Measurements from ENCODE around the gene BARHL1. TPM values are rescaled to one million over a fixed set of nuclear protein-coding genes. Genes with fewer than 3 reads are reported as not detected.

Gene BARHL1
- total and polyA plus RNA-seq, 9 of the 15 experiments (the other 6 are each of a cell fraction or from before 2014, with no cell fraction given), result not detected

- TF ChIP-seq L3MBTL2 (IDR thresholded peaks at IDR 0.05) (no peak), RCOR1 (IDR thresholded peaks at IDR 0.05; ENCODE audit: borderline replicate concordance in 1 of 2, low read depth in 2 of 2, low read length in 2 of 2) (no peak), RBM17 (IDR thresholded peaks at IDR 0.05; ENCODE audit: borderline replicate concordance, low read depth, low read length) (no peak), POU5F1 (IDR thresholded peaks at IDR 0.05; ENCODE audit: borderline replicate concordance, low read depth, low read length, partially characterized antibody) (no peak), ZNF57 (CRISPR knock-in tag; IDR thresholded peaks at IDR 0.05) (no peak)
Observed at GRCh38 chr9:132591244-132591643, 8.8 kb downstream of the BARHL1 start (continued).

GRCh38 chr9:132591751-132592314 is 9.4 kb downstream of the BARHL1 start:
- no TSS peak for BruUV-seq (replicated peaks)
- 61% methylated on average over 9 of the region's 9 CpGs for whole genome bisulfite sequencing (ENCODE audit: insufficient coverage, low coverage, missing lambda C conversion rate)
- ATAC-seq, result no peak
- H3K9me1 ChIP-seq (ENCODE audit: control insufficient read depth, insufficient read depth, low read length), result no peaks in the 10 kb centered on the region
- H3K9me3 ChIP-seq (replicated peaks; ENCODE audit: control insufficient read depth, insufficient read depth, low read depth, low read length), result no peaks in the 10 kb centered on the region
- H3K4me3 ChIP-seq, result no peak overlapping the region
- peaks cover 31% of the 10 kb centered on the region; the same call in 1 of the 3 replicates for H3K36me3 ChIP-seq (ENCODE audit: control insufficient read depth, insufficient read depth, low read length)
- H3K4me2 ChIP-seq (ENCODE audit: insufficient read depth, low read length), result no peak overlapping the region
- in situ Hi-C loops (cut with MboI) (no loop called here), intact Hi-C loops (cut with micrococcal nuclease) (no loop called here)
- H3K4me1 ChIP-seq (replicated peaks in 1 of 2; ENCODE audit: control insufficient read depth in 2 of 2, insufficient read depth in 2 of 2, low read length in 2 of 2), result peaks cover 0 to 5% of the 10 kb centered on the region in 2 experiments; a peak in 2 of 5 replicates
- no peak for DNase-seq (ENCODE audit: extremely low read depth in 1 of 4, low spot score in 3 of 4)
- POLR2A ChIA-PET, result no interaction called here
- TF ChIP-seq RBM15 (IDR thresholded peaks at IDR 0.05; ENCODE audit: insufficient read depth, low read length), result no peak
- TF ChIP-seq ZNF398 (CRISPR knock-in tag; IDR thresholded peaks at IDR 0.05), result no peak
- no peak for TF ChIP-seq RBBP5 (IDR thresholded peaks at IDR 0.05; ENCODE audit: borderline replicate concordance, insufficient read depth, low read length, poor library complexity, severe bottlenecking)
- no peak for TF ChIP-seq ID3 (CRISPR knock-in tag; IDR thresholded peaks at IDR 0.05)
- TF ChIP-seq ID3 (tag; IDR thresholded peaks at IDR 0.05), result no peak
- TF ChIP-seq ZNF165 (CRISPR knock-in tag; IDR thresholded peaks at IDR 0.05; ENCODE audit: borderline replicate concordance), result no peak
- H3K27ac ChIP-seq (ENCODE audit: extremely low read depth, low read depth, low read length), result no peak overlapping the region
- H3K27me3 ChIP-seq (ENCODE audit: control insufficient read depth in 2 of 2, insufficient read depth in 2 of 2, low read length in 2 of 2), result peaks cover 0 to 7% of the 10 kb centered on the region in 2 experiments; a peak in 1 of 5 replicates
- peaks cover 7% of the 10 kb centered on the region; the same call in 1 of the 2 replicates for H4K20me1 ChIP-seq (replicated peaks; ENCODE audit: control insufficient read depth, insufficient read depth, low read length)
- no peak for FAIRE-seq
- no peaks in the 10 kb centered on the region for H3K79me2 ChIP-seq (ENCODE audit: control insufficient read depth, insufficient read depth, low read length)
- CTCF ChIA-PET (ENCODE audit: low intra/inter-chr PET ratio), result no interaction called here
- no peak overlapping the region for H3K9ac ChIP-seq (ENCODE audit: insufficient read depth in 1 of 2, low read depth in 2 of 2, low read length in 2 of 2)
- H2AFZ ChIP-seq (ENCODE audit: low read depth, low read length), result no peak overlapping the region

Measured in K562 (cell line).